Measurements from ENCODE around the gene RFTN1.

RFTN1 gene

DNA sequence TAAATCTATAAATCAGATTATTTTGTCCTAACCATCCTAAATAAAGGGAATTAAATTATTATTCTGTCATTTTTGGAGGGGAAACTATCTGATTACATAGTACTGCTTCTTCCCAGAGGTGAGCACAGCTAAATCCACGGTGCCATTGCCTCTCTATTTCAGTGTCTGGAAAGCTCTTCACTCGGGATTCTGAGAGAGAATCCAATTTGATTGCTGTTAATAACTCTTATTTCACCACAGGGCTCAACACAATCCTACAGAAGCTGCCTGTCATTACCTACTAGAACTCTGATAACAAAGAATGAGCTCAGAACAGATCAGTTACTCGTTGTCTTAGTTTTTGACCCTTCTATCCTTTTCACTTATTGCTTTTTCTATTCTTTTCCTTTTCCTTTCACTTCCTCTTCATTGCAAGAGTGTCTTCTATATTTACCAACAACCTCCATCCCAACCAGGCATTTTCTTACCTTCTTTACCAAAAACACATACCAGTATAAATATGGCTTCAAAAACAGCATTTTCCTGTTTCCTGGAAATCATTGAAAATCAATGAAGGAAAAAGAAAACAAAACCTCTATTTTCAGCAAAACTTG, 218.1 kb downstream of the RFTN1 start:
- in situ Hi-C loops (cut with HindIII; ENCODE audit: low sequenced_read_pairs): no loop called here

GRCh38 chr3:16294844-16295243, 218.7 kb downstream of the RFTN1 start:
- in situ Hi-C loops (cut with HindIII; ENCODE audit: low sequenced_read_pairs): loop anchor here (5.0 kb wide), 1 partner anchor 257 kb away; no protein-coding TSS in a partner anchor

- in situ Hi-C loops (cut with HindIII; ENCODE audit: low sequenced_read_pairs): loop anchor here (5.0 kb wide), 1 partner anchor 261 kb away; no protein-coding TSS in a partner anchor
Observed at GRCh38 chr3:16290827-16291196, 222.7 kb downstream of the RFTN1 start.

DNA sequence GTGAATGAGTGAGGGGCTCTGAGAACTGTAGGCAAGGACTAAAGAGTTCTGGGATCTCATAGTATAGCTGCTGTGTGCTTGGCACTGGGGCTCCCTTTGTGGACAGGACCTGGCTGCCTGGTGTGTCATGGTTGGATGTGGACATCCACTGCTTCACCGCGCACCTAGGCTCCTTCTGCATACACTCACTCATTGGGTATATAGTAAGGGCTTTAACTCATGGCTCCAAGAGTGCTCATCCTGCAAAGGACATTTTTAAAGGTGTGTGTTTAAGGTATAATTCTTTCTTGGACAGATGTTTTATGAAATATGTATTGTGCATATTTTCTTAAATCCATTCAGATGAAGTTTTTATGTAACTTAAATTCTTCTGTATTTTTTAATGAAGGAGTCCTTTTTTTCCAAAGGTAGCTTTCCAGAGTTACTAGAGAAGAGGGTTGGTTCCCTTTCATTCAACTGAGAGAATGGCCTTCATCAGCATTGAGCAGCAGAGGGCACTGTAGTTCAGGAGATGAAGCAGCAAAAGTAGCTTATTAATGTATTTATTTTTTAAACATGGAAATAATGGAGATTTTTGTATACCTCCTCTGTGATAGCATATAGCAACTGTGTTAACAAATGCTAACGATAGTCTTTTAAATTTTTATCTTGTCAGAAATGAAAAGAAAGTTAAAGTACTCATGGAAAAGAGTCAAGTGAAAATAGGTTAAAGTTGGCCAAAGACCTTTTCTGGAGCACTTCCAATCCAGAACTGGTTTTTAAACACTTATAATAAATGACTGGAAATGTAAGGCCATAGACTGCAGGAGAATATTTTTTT, 223.3 kb downstream of the RFTN1 start:
- in situ Hi-C loops (cut with HindIII; ENCODE audit: low sequenced_read_pairs): loop anchor here (5.0 kb wide), 1 partner anchor 262 kb away; no protein-coding TSS in a partner anchor

GRCh38 chr3:16289144-16289889, 224.2 kb downstream of the RFTN1 start:
- in situ Hi-C loops (cut with HindIII; ENCODE audit: low sequenced_read_pairs): no loop called here

DNA sequence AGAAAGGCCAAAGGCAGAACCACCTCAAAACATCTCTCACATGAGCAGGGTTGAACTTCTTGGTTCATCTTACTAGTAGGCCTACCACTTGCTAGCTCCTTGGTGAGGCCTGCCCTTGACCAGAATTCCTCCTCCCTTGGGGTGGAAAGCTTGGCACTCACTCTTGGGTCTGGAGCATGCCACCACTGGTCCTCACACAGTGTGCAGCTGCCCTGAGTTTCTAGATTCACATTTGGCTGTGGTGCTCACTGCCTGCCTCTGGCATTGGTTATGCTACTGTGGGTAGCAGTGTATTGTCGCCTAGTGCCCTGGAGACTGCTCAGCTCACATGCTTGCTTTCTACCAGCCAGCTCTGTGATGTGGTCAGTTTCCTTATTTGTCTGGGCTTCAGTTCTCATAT, 224.8 kb downstream of the RFTN1 start:
- in situ Hi-C loops (cut with HindIII; ENCODE audit: low sequenced_read_pairs): no loop called here

DNA sequence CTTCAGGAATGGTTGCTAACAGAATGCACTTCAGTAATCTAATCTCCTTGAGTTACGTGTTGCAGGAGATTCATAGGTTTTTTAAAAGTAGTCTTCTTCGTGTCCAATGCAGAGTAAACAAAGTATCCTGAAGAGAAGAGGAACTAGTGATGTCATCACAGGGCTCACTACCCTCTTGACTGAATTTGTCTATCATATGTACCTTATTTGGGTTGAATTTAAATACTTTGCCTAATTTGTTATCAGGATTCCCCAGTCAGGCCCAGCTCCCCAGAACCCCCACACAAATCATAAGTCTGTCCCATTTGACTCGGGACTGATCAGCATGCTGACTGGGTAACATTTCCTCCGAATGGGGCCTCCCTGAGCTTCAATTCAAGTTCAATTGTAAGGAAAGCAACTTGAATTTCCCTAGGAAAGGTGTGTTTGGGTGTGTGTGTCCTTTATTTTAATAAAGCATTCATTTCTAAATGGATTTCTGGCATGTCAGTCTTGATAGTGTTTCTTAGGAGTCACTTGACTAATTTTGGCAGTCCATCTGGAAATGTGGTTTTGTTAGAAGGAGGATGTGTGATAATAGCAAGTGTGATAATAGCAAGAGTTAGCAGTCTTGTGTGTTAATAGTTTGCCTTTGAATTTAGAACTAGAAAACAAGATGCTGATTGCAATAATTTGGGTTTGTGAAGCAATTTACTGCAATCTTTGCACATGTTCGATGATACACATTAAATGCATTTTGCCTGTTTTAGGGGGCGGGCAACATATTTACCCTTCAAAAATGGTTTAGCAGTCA, 226.6 kb downstream of the RFTN1 start:
- in situ Hi-C loops (cut with HindIII; ENCODE audit: low sequenced_read_pairs): no loop called here

DNA sequence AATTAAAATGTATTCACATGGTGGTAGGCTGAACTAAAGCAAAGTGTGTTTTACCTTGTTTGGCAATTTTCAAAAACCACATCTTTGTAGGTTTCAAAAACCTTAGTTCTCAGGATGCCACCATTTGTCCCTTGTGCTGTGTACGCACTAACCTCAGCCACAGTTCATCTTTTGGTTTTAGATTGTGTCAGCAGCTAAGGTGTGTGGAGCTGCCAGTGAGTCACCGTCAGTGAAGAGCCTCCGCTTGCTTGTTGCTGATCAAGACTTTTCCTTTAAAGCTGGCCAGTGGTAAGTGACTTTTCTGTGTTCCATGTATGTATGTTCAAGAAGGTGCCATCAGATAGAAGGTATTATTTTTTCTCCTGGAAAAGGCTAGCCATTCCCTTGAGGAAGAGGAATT, 227.3 kb downstream of the RFTN1 start:
- in situ Hi-C loops (cut with HindIII; ENCODE audit: low sequenced_read_pairs): no loop called here

DNA sequence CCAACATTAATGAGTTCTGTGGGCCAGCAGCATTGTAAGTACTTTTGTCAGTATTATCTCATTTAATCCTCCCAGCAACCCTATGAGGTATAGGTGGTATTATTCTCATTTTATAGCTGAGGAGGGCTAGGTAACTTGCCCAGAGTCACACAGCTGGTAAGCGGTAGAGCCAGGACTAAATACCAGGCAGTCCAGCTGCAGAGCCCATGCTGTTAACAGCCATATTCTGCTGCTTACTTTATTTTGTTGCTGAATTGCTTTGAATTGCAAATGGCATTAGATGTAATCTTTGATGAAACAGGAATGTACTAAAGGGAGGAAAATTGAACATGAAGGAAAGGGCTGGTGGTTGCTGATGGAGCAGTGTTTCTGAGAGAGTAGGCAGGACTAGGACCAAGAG, 228.9 kb downstream of the RFTN1 start:
- in situ Hi-C loops (cut with HindIII; ENCODE audit: low sequenced_read_pairs): no loop called here

- in situ Hi-C loops (cut with HindIII; ENCODE audit: low sequenced_read_pairs): no loop called here
Observed at GRCh38 chr3:16280671-16281070, 232.8 kb downstream of the RFTN1 start.

DNA sequence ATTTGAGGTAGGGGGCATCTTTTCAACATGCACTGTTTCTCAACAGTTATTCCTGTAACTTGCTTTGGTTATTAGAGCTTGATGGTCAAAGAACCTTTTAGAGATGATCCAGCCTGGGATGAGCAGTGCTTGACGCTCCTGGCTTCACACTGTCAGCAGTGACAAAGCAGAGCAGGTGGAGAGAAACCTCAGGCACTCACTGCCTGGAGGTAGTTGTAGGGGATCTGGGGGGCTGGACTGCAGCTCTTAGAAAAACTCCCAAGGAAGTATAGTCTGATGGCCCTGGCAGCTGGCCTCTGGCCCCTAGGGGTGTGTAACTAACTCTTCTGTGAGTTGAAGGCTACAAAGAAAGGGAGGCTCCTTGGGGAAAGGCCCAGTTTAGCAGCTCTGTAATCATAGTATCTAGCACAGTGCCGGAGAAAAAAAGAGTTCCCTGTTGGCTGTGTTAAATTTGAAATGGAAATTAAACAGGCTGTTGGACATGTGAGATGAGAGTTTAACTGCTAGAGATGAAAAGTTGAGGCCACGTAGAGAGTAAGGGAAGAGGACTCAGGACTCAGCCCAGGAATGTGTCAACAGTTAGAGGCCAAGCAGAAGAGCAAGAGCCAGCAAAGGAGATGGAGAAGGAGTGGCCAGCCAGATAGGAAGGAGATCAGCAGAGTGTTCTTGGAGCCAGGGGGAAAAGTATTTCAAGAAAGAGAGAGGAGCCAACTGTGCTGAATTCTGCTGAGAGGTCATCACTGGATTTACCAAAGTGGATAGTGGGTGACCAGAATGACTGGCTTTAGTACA, 234.3 kb downstream of the RFTN1 start:
- in situ Hi-C loops (cut with HindIII; ENCODE audit: low sequenced_read_pairs): no loop called here

DNA sequence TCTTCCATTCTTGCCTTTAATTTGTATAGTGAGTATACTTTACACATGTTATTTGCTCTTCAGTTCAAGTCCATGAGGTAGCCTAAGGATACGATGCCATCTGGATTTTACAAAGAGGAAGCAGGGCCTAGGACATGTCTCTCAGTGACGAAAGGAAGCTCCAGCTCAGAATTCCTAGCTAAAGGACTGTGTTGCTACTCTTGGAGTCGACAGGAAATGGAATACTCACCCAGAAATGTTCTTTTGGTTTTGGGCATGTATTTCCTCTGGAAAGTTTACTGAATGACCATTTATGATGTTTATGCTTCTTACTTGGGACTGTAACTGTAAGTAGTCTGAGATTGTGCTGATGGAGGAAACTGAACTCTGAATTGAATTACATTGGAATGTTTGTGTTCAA, 236.0 kb downstream of the RFTN1 start:
- in situ Hi-C loops (cut with HindIII; ENCODE audit: low sequenced_read_pairs): no loop called here

DNA sequence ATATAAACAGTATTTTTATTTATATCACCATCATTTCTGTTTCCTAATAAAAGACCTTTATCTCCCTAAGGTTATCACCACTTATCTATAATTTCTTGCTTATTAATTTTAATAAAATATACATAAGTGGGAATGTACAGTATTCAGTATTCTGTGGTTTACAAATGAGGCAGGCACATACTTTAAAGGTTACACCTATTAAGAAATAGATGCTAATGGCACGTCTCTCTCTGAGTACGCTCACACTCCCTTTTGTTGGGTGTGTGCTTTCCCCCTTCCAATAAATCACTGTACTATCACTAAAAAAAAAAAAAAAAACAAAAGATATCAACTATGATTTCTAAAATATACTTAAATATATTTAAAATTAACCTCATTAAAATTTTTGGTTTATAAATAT, 239.6 kb downstream of the RFTN1 start:
- in situ Hi-C loops (cut with HindIII; ENCODE audit: low sequenced_read_pairs): no loop called here

GRCh38 chr3:16272588-16272987, 240.9 kb downstream of the RFTN1 start:
- in situ Hi-C loops (cut with HindIII; ENCODE audit: low sequenced_read_pairs): no loop called here

DNA sequence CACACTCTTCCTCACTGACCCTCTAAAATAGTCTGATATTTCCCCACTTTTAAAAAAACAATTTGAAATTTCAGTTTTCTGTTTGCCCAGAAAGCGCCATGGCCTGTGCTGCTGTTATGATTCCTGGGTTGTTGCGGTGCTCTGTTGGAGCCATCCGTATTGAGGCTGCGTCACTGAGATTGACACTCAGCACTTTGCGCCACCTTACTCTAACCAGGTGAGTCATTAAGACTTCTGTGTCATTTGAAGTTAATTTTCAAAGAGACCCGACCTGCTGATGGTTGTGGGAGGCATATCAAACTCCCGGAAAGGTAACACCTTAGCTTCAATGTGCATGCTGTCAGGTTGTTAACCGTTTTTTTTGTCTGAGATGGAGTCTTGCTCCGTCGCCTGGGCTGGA, 242.6 kb downstream of the RFTN1 start:
- in situ Hi-C loops (cut with HindIII; ENCODE audit: low sequenced_read_pairs): no loop called here

DNA sequence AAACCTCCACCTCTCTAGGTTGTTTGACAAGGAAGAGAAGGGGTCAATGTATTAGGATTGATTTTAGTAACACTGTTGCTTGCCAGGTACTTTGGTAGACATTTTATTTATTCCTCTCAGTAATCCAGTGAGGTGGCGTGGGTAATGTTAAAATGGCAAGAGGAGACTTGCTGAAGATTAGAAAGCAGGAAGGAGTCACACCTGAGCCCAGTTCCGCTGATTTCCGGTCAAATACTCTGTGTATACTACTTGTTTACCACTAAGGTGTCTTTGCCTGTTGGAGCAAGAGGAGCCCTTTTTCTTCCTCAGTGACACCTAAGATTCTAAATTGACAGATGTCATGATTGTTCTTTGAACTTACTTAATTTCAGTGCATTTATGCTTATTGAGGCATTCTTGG, 246.8 kb downstream of the RFTN1 start:
- in situ Hi-C loops (cut with HindIII; ENCODE audit: low sequenced_read_pairs): no loop called here

All from endothelial cell of hepatic sinusoid (primary cell).